BLaER1 treated with 17β-estradiol and CSF1 and Interleukin-3, amounts not matched to agents 10 nM and 100 nM (cell line): ENCODE results near the gene BARX1.
A peak's percentile ranks its signal among the peaks of the same experiment; 100 is the strongest.

Experiments used
- H3K27ac ChIP-seq, 11 experiments: shearing (Covaris generic); formaldehyde crosslinking; 2 replicates each; pipeline ENCODE4 v1.8.1; 2022
- H3K27me3 ChIP-seq, 11 experiments: shearing (Covaris generic); formaldehyde crosslinking; 2 replicates each; pipeline ENCODE4 v1.8.1; 2022
- H3K36me3 ChIP-seq, 11 experiments: shearing (Covaris generic); formaldehyde crosslinking; 2 replicates each; pipeline ENCODE4 v1.8.1; 2022
- H3K4me1 ChIP-seq, 10 experiments: shearing (Covaris generic); formaldehyde crosslinking; 2 replicates each; pipeline ENCODE4 v1.8.1; 2022
- H3K4me2 ChIP-seq, 11 experiments: shearing (Covaris generic); formaldehyde crosslinking; 2 replicates each; pipeline ENCODE4 v1.8.1; 2022
- H3K4me3 ChIP-seq, 10 experiments: shearing (Covaris generic); formaldehyde crosslinking; 2 replicates each; pipeline ENCODE4 v1.8.1; 2022
- H3K9ac ChIP-seq, 11 experiments: shearing (Covaris generic); formaldehyde crosslinking; 2 replicates each; pipeline ENCODE4 v1.8.1; 2022
- H3K9me3 ChIP-seq, 11 experiments: shearing (Covaris generic); formaldehyde crosslinking; replicated peaks in 1 of 11; 2 replicates each; pipeline ENCODE4 v1.8.1; 2022
- H4K20me1 ChIP-seq, 11 experiments: shearing (Covaris generic); formaldehyde crosslinking; 2 replicates each; pipeline ENCODE4 v1.8.1; 2022
- Cebpa-rat ChIP-seq, 11 experiments: shearing (Covaris generic); IDR thresholded peaks; 2 replicates each; pipeline ENCODE4 v1.8.1; 2022

BARX1 gene, protein sequence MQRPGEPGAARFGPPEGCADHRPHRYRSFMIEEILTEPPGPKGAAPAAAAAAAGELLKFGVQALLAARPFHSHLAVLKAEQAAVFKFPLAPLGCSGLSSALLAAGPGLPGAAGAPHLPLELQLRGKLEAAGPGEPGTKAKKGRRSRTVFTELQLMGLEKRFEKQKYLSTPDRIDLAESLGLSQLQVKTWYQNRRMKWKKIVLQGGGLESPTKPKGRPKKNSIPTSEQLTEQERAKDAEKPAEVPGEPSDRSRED

DNA sequence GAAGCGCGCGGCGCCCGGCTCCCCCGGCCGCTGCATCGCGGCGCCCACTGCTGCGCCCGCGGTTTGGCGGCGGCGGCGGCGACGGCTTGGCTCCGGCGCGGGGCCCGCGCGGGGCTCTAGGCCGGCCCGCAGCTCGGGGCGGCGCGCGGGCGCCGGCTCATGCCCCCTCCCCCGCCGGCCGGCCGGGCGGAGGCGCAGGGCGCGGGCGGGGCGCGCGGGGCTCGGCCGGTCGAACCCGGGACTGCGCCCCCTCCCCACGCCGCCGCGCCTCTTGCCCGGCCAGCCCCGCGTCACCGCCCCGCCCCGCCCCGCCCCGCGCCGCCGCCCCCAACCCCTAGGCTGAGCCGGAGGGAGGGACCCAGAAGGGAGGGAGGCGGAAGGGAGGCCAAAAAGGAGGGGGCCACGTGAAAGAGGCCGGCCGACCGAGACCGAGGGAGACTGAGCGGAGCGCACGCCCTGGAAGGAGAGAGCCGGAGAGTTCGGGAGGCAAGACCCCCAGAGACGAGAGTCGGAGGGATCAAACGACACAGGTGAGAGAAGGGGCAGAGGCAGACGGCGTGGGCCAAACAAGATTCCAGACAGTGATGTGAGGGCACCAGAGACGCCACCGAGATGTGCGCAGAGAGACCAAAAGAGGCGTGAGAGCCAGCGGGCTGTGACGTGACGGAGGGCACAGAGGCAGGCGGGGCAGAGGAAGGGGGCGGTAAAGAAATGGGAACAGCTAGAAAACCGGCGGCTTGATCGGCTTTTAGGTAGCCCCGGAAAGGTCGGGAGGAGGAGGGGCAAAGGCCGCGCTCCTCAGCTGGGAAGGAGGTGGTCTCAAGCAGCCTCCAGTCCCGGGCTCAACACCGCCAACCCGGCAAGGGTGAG lies at the start of gene BARX1:
Gene BARX1 (minus strand): TSS at position 245 of the 870 bp plus-strand sequence. CDS start 209 bp downstream, at position 36.
- H3K9me3 ChIP-seq = 0 out of 22 replicates have a peak, but pooled peaks cover 0 to 4% (median 0%) of the 10 kb centered on the region in 11 experiments
- peak within 1 kb of the TSS; percentile 83 to 95 (median 89) for H3K4me2 ChIP-seq
- H4K20me1 ChIP-seq = peaks cover 0 to 98% (median 87%) of the 10 kb centered on the region in 11 experiments; a peak in 20 of 22 replicates
- H3K4me1 ChIP-seq = peaks cover 60 to 89% (median 69%) of the 10 kb centered on the region in 10 experiments
- peak within 1 kb of the TSS; percentile 45 to 68 (median 55) for H3K4me3 ChIP-seq
- peak within 1 kb of the TSS in 3 of 11 experiments; percentile 25 to 61 (median 43); a peak in 2 of 22 replicates for H3K9ac ChIP-seq
- H3K27me3 ChIP-seq = peaks cover 99 to 100% (median 100%) of the 10 kb centered on the region in 11 experiments
- no peak within 1 kb of the TSS for H3K27ac ChIP-seq
- no peaks in the 10 kb centered on the region for H3K36me3 ChIP-seq
- no peak for TF ChIP-seq Cebpa-rat (IDR thresholded peaks at IDR 0.05)

DNA sequence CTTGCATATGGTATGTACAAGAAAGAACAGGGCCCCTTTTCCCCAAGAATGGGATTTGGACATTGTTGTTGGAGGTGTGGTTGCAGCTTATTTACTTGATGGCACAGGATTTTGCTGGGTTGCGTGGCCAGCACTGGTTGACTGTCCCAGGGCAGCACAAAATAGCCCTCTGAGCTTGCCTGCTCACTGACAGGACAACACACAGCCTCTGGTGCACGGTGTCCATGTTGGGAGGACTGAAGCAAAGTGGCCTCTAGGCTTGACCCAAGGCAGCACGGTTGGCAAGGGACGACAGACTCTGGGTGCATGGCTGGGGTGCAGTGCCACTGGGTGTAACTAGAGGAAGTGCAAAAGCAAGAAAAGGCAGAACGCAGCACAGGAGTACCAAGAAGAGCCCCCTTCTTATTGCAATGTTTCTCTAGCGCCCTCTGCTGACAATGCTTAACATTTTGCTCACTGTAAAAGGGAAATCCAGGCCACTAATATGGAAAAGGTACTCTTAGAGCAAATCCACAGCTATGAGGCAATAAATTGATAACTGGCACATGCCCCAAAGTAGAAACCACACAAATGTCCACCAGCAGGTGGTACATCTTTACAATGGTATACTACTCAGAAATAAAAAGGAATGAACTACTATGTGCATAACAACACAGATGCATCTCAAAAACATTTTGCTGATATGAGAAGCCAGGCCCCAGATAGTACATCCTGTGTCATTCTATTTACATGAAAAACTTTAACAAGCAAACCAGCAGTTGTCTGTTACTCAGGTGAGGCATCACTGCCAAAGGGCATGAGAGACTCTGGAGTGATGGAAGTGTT lies 47.4 kb upstream of the BARX1 start:
- Histone ChIP-seq H3K9me3 (peaks cover 0 to 6% (median 0%) of the 10 kb centered on the region in 11 experiments; a peak in 3 of 22 replicates), H3K4me3 (no peak overlapping the region), H3K9ac (no peak overlapping the region), H4K20me1 (no peaks in the 10 kb centered on the region), H3K4me1 (no peaks in the 10 kb centered on the region), H3K36me3 (no peaks in the 10 kb centered on the region), H3K4me2 (no peak overlapping the region), H3K27ac (no peak overlapping the region), H3K27me3 (no peaks in the 10 kb centered on the region)
- no peak for TF ChIP-seq Cebpa-rat (IDR thresholded peaks at IDR 0.05)

DNA sequence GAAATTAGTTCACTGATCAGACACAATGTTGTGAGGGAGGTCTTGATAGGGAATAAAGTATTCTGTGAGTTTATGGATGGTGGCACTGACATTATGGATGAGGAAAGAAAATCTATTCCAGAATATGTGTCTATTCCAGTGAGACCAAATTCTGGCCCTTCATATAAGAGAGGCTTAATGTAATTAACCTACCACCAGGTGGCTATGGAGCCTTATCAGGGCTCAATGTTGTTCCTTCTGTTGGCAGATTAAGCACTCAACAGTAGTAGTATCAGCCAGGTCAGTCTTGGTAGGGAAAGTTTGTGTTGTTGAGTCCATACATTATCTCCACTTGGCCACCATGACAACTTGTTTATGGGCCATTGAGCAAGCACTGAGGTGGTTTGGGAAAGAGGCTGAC lies 41.7 kb upstream of the BARX1 start:
- no peak overlapping the region for H3K27ac ChIP-seq
- H4K20me1 ChIP-seq = no peaks in the 10 kb centered on the region
- no peaks in the 10 kb centered on the region for H3K27me3 ChIP-seq
- H3K4me2 ChIP-seq = no peak overlapping the region
- no peaks in the 10 kb centered on the region for H3K4me1 ChIP-seq
- H3K4me3 ChIP-seq = no peak overlapping the region
- H3K36me3 ChIP-seq = no peaks in the 10 kb centered on the region
- no peak overlapping the region for H3K9ac ChIP-seq
- peaks cover 0 to 5% (median 0%) of the 10 kb centered on the region in 11 experiments; a peak in 4 of 22 replicates for H3K9me3 ChIP-seq
- no peak for TF ChIP-seq Cebpa-rat (IDR thresholded peaks at IDR 0.05)

DNA sequence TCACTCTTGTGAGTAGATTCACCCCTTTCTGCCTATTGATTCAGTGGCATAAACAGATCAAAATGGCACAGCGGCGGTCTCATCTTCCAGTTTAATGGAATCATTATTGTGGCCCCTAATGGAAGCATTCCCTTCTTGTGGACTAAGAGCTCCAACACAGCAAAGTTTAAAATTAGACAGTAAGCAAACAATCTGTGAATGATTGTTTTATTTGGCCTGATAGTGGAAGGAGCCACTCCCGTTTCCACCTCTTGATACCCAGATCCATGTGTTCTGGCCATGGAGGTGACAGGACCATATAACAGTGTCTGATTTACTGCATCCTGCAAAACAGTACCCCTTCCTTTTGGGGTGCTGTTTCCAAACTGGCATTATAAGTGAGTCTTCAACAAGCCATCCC lies 41.2 kb upstream of the BARX1 start:
- H3K9ac ChIP-seq = no peak overlapping the region
- no peak for TF ChIP-seq Cebpa-rat (IDR thresholded peaks at IDR 0.05)
- H3K9me3 ChIP-seq = peaks cover 0 to 8% (median 1%) of the 10 kb centered on the region in 11 experiments; a peak in 11 of 22 replicates
- H4K20me1 ChIP-seq = no peaks in the 10 kb centered on the region
- no peak overlapping the region for H3K4me2 ChIP-seq
- H3K27ac ChIP-seq = no peak overlapping the region
- no peaks in the 10 kb centered on the region for H3K4me1 ChIP-seq
- H3K4me3 ChIP-seq = no peak overlapping the region
- no peaks in the 10 kb centered on the region for H3K36me3 ChIP-seq
- no peaks in the 10 kb centered on the region for H3K27me3 ChIP-seq

DNA sequence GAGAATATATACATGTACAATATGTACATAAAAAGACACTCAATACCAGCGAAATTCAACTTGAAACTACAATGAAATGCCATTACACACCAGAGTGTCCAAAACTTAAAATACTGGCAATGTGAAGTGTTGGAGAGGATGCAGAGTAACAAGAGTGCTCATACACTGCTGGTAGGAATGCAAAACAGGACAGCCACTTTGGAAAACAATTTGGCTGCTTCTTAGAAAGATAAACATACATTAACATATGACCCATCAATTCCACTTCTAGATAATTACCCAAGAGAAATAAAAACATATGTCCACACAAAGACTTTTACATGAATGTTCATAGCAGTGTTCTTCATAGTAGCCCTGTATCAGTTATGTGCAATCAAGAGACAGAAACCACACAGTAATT lies 39.4 kb upstream of the BARX1 start:
- Histone ChIP-seq H3K9me3 (peaks cover 15 to 26% (median 19%) of the 10 kb centered on the region in 11 experiments), H4K20me1 (no peaks in the 10 kb centered on the region), H3K36me3 (no peaks in the 10 kb centered on the region), H3K4me1 (no peaks in the 10 kb centered on the region), H3K27ac (no peak overlapping the region), H3K27me3 (no peaks in the 10 kb centered on the region), H3K9ac (no peak overlapping the region), H3K4me3 (no peak overlapping the region), H3K4me2 (no peak overlapping the region)
- TF ChIP-seq Cebpa-rat (IDR thresholded peaks at IDR 0.05) = no peak

DNA sequence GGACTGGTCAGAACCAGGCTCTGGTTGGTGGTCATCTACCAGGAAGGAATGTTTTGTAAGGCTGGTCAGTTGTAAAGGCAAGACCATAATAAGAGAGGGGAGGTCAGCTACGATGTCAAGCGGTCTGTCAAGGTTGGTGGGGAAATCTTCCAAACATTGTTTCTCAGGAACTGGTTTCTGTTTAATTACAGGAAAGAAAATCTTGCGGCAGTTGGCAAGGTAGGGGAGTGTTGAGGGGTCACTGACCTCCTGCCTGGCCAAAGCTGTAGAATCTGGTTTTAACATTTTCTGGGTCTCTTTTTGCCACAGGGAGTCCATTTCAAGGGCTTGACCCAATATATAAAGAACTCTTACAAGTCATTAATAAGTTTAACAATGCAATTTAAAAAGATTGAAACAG lies 39.0 kb upstream of the BARX1 start:
- no peaks in the 10 kb centered on the region for H3K36me3 ChIP-seq
- no peak overlapping the region for H3K9ac ChIP-seq
- peaks cover 15 to 31% (median 22%) of the 10 kb centered on the region in 11 experiments for H3K9me3 ChIP-seq
- no peaks in the 10 kb centered on the region for H3K4me1 ChIP-seq
- H3K4me2 ChIP-seq = no peak overlapping the region
- TF ChIP-seq Cebpa-rat (IDR thresholded peaks at IDR 0.05) = no peak
- H4K20me1 ChIP-seq = no peaks in the 10 kb centered on the region
- no peak overlapping the region for H3K4me3 ChIP-seq
- H3K27ac ChIP-seq = no peak overlapping the region
- no peaks in the 10 kb centered on the region for H3K27me3 ChIP-seq

DNA sequence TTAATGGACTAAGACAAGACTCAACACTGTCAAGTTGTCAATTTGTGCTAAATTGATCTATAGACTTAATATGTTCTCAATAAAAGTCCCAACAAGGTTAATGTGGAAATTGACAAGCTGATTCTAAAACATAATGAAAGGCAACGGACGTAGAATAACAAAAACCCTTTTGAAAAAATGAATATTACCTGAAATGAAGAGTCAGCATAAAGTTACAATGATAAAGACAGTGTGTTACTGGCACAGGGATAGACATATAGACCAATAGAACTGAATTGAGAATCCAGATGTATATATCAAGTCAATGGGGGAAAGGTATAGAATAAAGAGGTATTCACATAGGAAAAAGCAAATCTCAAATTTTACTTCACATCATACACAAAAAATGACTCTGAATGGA lies 37.7 kb upstream of the BARX1 start:
- Histone ChIP-seq H3K4me2 (no peak overlapping the region), H4K20me1 (no peaks in the 10 kb centered on the region), H3K9ac (no peak overlapping the region), H3K27ac (no peak overlapping the region), H3K9me3 (peaks cover 15 to 36% (median 23%) of the 10 kb centered on the region in 11 experiments), H3K4me1 (no peaks in the 10 kb centered on the region), H3K36me3 (no peaks in the 10 kb centered on the region), H3K27me3 (no peaks in the 10 kb centered on the region), H3K4me3 (no peak overlapping the region)
- TF ChIP-seq Cebpa-rat (IDR thresholded peaks at IDR 0.05) = no peak

DNA sequence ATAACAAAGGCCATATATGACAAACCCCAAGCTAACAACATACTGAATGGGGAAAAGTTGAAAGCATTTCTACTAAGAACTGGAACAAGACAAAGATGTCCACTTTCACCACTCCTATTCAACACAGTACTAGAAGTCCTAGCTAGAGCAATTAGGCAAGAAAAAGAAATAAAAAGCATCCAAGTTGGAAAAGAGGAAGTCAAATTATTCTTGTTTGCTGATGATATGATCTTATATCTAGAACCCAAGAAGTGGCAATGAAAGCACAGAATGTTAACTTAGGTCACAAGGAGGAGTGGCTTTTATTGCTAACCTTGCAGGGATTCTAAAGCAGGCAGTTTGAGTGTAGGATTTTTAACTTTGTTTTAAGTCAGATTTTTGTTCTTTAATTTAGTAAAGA lies 35.3 kb upstream of the BARX1 start:
- H3K9ac ChIP-seq = no peak overlapping the region
- no peaks in the 10 kb centered on the region for H3K4me1 ChIP-seq
- no peaks in the 10 kb centered on the region for H3K36me3 ChIP-seq
- no peak overlapping the region for H3K27ac ChIP-seq
- TF ChIP-seq Cebpa-rat (IDR thresholded peaks at IDR 0.05) = no peak
- H3K4me3 ChIP-seq = no peak overlapping the region
- H3K9me3 ChIP-seq = peaks cover 28 to 59% (median 41%) of the 10 kb centered on the region in 11 experiments
- H4K20me1 ChIP-seq = no peaks in the 10 kb centered on the region
- no peak overlapping the region for H3K4me2 ChIP-seq
- no peaks in the 10 kb centered on the region for H3K27me3 ChIP-seq

DNA sequence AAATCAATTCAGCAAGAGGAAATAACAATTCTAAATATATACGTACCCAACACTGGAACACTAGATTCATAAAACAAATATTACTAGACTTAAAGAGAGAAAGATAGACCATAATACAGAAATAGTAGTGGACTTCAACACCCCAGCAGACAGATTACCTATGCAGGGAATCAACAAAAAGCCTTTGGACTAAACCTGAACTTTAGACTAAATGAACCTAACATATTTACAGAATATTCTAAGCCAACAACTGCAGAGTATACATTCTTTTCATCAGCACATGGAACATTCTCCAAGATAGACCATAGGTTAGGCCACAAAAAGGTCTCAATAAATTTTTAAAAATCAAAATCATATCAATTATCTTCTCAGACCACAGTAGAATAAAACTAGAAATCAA lies 32.9 kb upstream of the BARX1 start:
- no peak overlapping the region for H3K9ac ChIP-seq
- H3K4me1 ChIP-seq = no peaks in the 10 kb centered on the region
- H3K9me3 ChIP-seq = peaks cover 28 to 73% (median 46%) of the 10 kb centered on the region in 11 experiments
- H3K4me2 ChIP-seq = no peak overlapping the region
- no peaks in the 10 kb centered on the region for H3K27me3 ChIP-seq
- no peak for TF ChIP-seq Cebpa-rat (IDR thresholded peaks at IDR 0.05)
- H3K36me3 ChIP-seq = no peaks in the 10 kb centered on the region
- no peak overlapping the region for H3K4me3 ChIP-seq
- no peaks in the 10 kb centered on the region for H4K20me1 ChIP-seq
- H3K27ac ChIP-seq = no peak overlapping the region
